Adrenal gland (tissue), 12 donors: ENCODE measurements around the gene RTKN2. TPM values are rescaled to one million over a fixed set of nuclear protein-coding genes. Genes with fewer than 3 reads are reported as not detected.

ENCODE experiments used
- DNase-seq, 7 donors: peaks; one replicate each; pipeline ENCODE4 v3.0.0-alpha.2; 2019 to 2020
- H3K27ac ChIP-seq, 5 donors: fragments of 200-600 bp; sonication (generic) in 4 of 5; 1 replicate in 3 of 5; 2 replicates in 2 of 5; pipeline versions ENCODE4 v1.5.1 to v1.8.0; 2016 to 2020; ENCODE audit warnings: mild to moderate bottlenecking in 1 of 5
- H3K27me3 ChIP-seq: fragments of 200-600 bp; 2 replicates; pipeline ENCODE4 v1.8.0; 2021
- H3K36me3 ChIP-seq, 2 donors: fragments of 200-600 bp; replicated peaks in 1 of 2; 1 replicate in 1 of 2; 2 replicates in 1 of 2; pipeline versions ENCODE4 v1.5.1 to v1.8.0; 2018 to 2022
- H3K4me1 ChIP-seq, 2 donors: fragments of 200-600 bp; replicated peaks in 1 of 2; 1 replicate in 1 of 2; 2 replicates in 1 of 2; pipeline versions ENCODE4 v1.5.1 to v1.8.0; 2018 to 2021
- H3K4me3 ChIP-seq, 4 donors: fragments of 200-600 bp; sonication (generic) in 3 of 4; one replicate each; pipeline ENCODE4 v1.5.1; 2016 to 2018
- H3K9me3 ChIP-seq, 3 donors: fragments of 200-600 bp; sonication (generic) in 1 of 3; replicated peaks in 1 of 3; 1 replicate in 2 of 3; 2 replicates in 1 of 3; pipeline versions ENCODE4 v1.5.1 to v1.8.0; 2016 to 2021
- POLR2A ChIP-seq, 2 donors: fragments of 450-650 bp; IDR thresholded peaks; one replicate each; pipeline ENCODE4 v1.6.1; 2017; ENCODE audit warnings: antibody characterized with exemption in 2 of 2, mild to moderate bottlenecking in 2 of 2, moderate library complexity in 1 of 2
- WGBS, 4 donors: extraction: QIAGEN DNeasy Blood & Tissue Kit in 2 of 4; methylation state at CpG; one replicate each; pipeline versions ENCODE4 v1.1.5 to v1.1.7; 2013 to 2017; 5-methylcytosine and 5-hydroxymethylcytosine counted together
- intact Hi-C, 2 donors: fragments of 100-400 bp; cut with DNase I; formaldehyde crosslinking; loops; one replicate each; pipeline versions ENCODE4 v1.14.1 to v1.15.0; 2022 to 2023
- polyA plus RNA-seq, 3 donors: library from polyadenylated mRNA; stranded (reverse); fragments of 200-250 nt in 2 of 3; fragments of 350-450 nt in 1 of 3; fragmentation: Illumina TruSeq in 1 of 3; extraction: RNeasy Lipid Tissue Mini Kit (QIAGEN cat#74804) in 1 of 3; gene quantifications; one replicate each; pipeline ENCODE4 v1.2.3, GENCODE V29; 2013 to 2014
- total RNA-seq, 9 donors: library from RNA; depleted of rRNA in 4 of 9; stranded (reverse); fragments of >200 nt in 4 of 9; fragments of 120-200 nt in 1 of 9; fragmentation: NEBNext Ultra II Directional in 1 of 9; extraction: Animal tissue kit (Norgen Biotek cat#: 25700) in 1 of 9; gene quantifications; one replicate each; pipeline versions ENCODE4 v1.1.0 to v1.2.4, GENCODE V29; 2013 to 2023
- TF ChIP-seq, protein P1 (sequence below), 6 experiments: fragments of 450-650 bp in 4 of 6; fragments of 200-600 bp in 2 of 6; sonication (generic) in 1 of 6; IDR thresholded peaks; 1 replicate in 5 of 6; 2 replicates in 1 of 6; pipeline versions ENCODE4 v1.5.1 to v1.8.0; 2016 to 2021; ENCODE audit warnings: antibody characterized with exemption in 6 of 6, mild to moderate bottlenecking in 2 of 6, moderate library complexity in 1 of 6
- donor health status: healthy with polysubstance abuse.
- donor health status: Bipolar disorder and iron deficiency.
- donor health status: DM: yes; HTN: yes; CAD: no.
- donor health status: DM: no; HTN: no; CAD: no.
- donor health status: DM: no; HTN: no; CAD: no.
- donor health status: DM: yes; HTN: yes; CAD: no.

RTKN2 gene
- total and polyA plus RNA-seq, 12 donors, result 0.07 to 3.4 (median 0.09) TPM; not detected in 4

DNA sequence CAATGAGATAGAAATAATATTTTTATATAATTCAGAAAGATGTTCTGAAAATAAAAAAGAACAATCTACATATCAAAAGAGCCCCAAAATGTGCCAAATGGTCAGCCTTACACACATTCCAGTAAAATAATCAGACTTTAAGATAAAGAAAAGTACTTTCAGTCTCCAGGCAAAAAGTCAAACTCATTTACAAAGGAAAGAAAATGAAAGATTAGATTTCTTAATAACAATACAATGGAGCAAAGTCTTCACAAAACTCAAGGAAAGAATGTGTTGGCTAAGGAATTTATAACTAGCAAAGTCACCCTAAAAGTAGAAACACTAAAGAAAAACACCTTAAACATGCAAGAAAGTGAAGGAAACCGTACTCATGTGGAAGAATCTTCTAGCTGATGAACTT, 16.6 kb downstream of the RTKN2 start:
- Histone ChIP-seq H3K27me3 (peaks cover 7% of the 10 kb centered on the region), H3K27ac (no peak overlapping the region), H3K4me3 (no peak overlapping the region), H3K4me1 (no peaks in the 10 kb centered on the region), H3K36me3 (no peaks in the 10 kb centered on the region), H3K9me3 (peaks cover 0 to 15% (median 0%) of the 10 kb centered on the region in 3 donors)
- TF ChIP-seq, protein P1, sequence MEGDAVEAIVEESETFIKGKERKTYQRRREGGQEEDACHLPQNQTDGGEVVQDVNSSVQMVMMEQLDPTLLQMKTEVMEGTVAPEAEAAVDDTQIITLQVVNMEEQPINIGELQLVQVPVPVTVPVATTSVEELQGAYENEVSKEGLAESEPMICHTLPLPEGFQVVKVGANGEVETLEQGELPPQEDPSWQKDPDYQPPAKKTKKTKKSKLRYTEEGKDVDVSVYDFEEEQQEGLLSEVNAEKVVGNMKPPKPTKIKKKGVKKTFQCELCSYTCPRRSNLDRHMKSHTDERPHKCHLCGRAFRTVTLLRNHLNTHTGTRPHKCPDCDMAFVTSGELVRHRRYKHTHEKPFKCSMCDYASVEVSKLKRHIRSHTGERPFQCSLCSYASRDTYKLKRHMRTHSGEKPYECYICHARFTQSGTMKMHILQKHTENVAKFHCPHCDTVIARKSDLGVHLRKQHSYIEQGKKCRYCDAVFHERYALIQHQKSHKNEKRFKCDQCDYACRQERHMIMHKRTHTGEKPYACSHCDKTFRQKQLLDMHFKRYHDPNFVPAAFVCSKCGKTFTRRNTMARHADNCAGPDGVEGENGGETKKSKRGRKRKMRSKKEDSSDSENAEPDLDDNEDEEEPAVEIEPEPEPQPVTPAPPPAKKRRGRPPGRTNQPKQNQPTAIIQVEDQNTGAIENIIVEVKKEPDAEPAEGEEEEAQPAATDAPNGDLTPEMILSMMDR (IDR thresholded peaks at IDR 0.05), result no peak
- TF ChIP-seq POLR2A (IDR thresholded peaks at IDR 0.05), result no peak
- no peak for DNase-seq
- 89 to 100% (median 96%) methylated on average over 1 of the region's 1 CpG for WGBS, 4 donors
- intact Hi-C loops, result no loop called here

GRCh38 chr10:62250594-62251198, 17.9 kb downstream of the RTKN2 start:
- no peaks in the 10 kb centered on the region for H3K36me3 ChIP-seq
- H3K4me3 ChIP-seq, result no peak overlapping the region
- 92 to 98% (median 93%) methylated on average over 5 of the region's 5 CpGs for WGBS, 4 donors
- peaks cover 15% of the 10 kb centered on the region for H3K27me3 ChIP-seq
- H3K9me3 ChIP-seq, result peaks cover 0 to 15% (median 0%) of the 10 kb centered on the region in 3 donors
- no peak for DNase-seq
- no peak overlapping the region for H3K27ac ChIP-seq
- intact Hi-C loops, result no loop called here
- TF ChIP-seq, protein P1 (IDR thresholded peaks at IDR 0.05), result no peak
- TF ChIP-seq POLR2A (IDR thresholded peaks at IDR 0.05), result no peak
- no peaks in the 10 kb centered on the region for H3K4me1 ChIP-seq

DNA sequence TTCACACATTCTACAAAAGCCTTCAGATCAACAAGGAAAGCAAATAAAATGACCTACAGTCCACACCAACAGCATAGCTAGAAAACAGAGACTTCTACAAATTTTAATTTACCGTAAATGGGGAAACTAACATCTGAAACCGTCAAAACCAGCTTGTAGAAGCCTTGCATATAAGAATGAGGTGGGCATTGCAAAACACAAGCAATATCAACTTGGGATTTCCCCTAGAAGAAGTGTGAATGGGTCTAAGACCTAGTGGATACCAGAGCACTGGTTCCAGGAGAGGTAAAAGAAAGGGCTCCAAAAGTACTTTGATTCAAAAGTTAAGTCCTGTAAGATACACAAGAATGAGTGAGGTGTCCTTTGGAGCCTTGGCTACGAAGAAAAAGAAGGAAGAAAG, 18.7 kb downstream of the RTKN2 start:
- TF ChIP-seq, protein P1 (IDR thresholded peaks at IDR 0.05), result no peak
- TF ChIP-seq POLR2A (IDR thresholded peaks at IDR 0.05), result no peak
- H3K36me3 ChIP-seq, result no peaks in the 10 kb centered on the region
- WGBS, 4 donors, result 85 to 94% (median 89%) methylated on average over 3 of the region's 3 CpGs
- no peak for DNase-seq
- no peak overlapping the region for H3K27ac ChIP-seq
- H3K9me3 ChIP-seq, result peaks cover 0 to 15% (median 0%) of the 10 kb centered on the region in 3 donors
- H3K4me1 ChIP-seq, result no peaks in the 10 kb centered on the region
- no peak overlapping the region for H3K4me3 ChIP-seq
- intact Hi-C loops, result loop anchor here (10.0 kb wide), 3 partner anchors 205 to 495 kb away; partner anchors contain the start of gene ARID5B (in 1 of the 2)
- H3K27me3 ChIP-seq, result peaks cover 15% of the 10 kb centered on the region

- peaks cover 0 to 1% of the 10 kb centered on the region in 2 donors for H3K4me1 ChIP-seq
- DNase-seq, result no peak
- H3K27ac ChIP-seq, result no peak overlapping the region
- WGBS, 4 donors, result 84 to 96% (median 95%) methylated on average over 1 of the region's 1 CpG
- TF ChIP-seq, protein P1 (IDR thresholded peaks at IDR 0.05), result peak in 1 of 6 experiments; percentile 16
- TF ChIP-seq POLR2A (IDR thresholded peaks at IDR 0.05), result no peak
- H3K4me3 ChIP-seq, result no peak overlapping the region
- H3K9me3 ChIP-seq, result peaks cover 0 to 15% (median 0%) of the 10 kb centered on the region in 3 donors
- no peaks in the 10 kb centered on the region for H3K36me3 ChIP-seq
- intact Hi-C loops, result loop anchor here (10.0 kb wide), 3 partner anchors 204 to 494 kb away; partner anchors contain the start of gene ARID5B (in 1 of the 2)
- H3K27me3 ChIP-seq, result peaks cover 15% of the 10 kb centered on the region
Measured at GRCh38 chr10:62248465-62248864, 20.2 kb downstream of the RTKN2 start.
